ENCODE results near the gene GINS1.

The GINS1 gene

GRCh38 chr20:25464501-25465242, 57.2 kb downstream of the GINS1 start:
- TF ChIP-seq CTCF (conservative IDR thresholded peaks at IDR 0.05) = no peak
- TF ChIP-seq ZFX (IDR thresholded peaks at IDR 0.05) = no peak
- no peak overlapping the region for H3K27ac ChIP-seq

GRCh38 chr20:25465243-25466135, 58.0 kb downstream of the GINS1 start:
- H3K27ac ChIP-seq = no peak overlapping the region
- TF ChIP-seq CTCF (conservative IDR thresholded peaks at IDR 0.05) (no peak), ZFX (IDR thresholded peaks at IDR 0.05) (no peak)

GRCh38 chr20:25466846-25467245, 59.4 kb downstream of the GINS1 start:
- TF ChIP-seq ZFX (IDR thresholded peaks at IDR 0.05) (no peak), CTCF (conservative IDR thresholded peaks at IDR 0.05) (no peak)
- no peak overlapping the region for H3K27ac ChIP-seq

GRCh38 chr20:25467441-25467840, 60.0 kb downstream of the GINS1 start:
- H3K27ac ChIP-seq = no peak overlapping the region
- TF ChIP-seq CTCF (conservative IDR thresholded peaks at IDR 0.05) (no peak), ZFX (IDR thresholded peaks at IDR 0.05) (no peak)

GRCh38 chr20:25468126-25469075, 60.9 kb downstream of the GINS1 start:
- TF ChIP-seq CTCF (conservative IDR thresholded peaks at IDR 0.05) (no peak), ZFX (IDR thresholded peaks at IDR 0.05) (no peak)
- H3K27ac ChIP-seq = no peak overlapping the region

- TF ChIP-seq ZFX (IDR thresholded peaks at IDR 0.05) (no peak), CTCF (conservative IDR thresholded peaks at IDR 0.05) (no peak)
- no peak overlapping the region for H3K27ac ChIP-seq
Measured at GRCh38 chr20:25469558-25469957, 62.1 kb downstream of the GINS1 start.

Data from C4-2B (cell line).